GM12874 (cell line): ENCODE results near the gene PTPRU.

Experiments
- TF ChIP-seq, protein P1 (sequence below): IDR thresholded peaks from 2 replicates; pipeline ENCODE4 v1.5.1; 2011; ENCODE audit warnings: low read depth, mild to moderate bottlenecking, control low read depth, low read length, moderate library complexity; ENCODE audit not compliant: insufficient read depth

PTPRU gene

DNA sequence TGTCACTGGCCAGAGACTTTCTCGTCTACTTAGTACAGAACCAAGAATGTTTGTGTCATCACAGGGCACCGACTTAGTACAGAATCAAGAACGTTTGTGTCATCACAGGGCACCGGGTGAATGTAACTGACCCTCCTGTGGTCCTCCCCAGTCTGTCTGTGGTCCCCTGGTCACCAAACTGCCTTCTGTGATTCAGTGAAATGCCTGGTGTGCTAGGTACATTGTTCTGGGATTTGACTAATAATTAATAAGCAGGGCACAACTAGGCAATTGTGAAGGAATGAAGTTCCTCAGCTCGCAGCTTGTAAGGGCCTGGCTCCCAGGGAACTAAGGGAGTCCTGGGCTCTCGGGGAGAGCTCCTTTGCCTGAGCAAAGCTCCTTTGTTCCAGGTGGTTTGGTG lies 12.8 kb upstream of the PTPRU start:
- TF ChIP-seq, protein P1, sequence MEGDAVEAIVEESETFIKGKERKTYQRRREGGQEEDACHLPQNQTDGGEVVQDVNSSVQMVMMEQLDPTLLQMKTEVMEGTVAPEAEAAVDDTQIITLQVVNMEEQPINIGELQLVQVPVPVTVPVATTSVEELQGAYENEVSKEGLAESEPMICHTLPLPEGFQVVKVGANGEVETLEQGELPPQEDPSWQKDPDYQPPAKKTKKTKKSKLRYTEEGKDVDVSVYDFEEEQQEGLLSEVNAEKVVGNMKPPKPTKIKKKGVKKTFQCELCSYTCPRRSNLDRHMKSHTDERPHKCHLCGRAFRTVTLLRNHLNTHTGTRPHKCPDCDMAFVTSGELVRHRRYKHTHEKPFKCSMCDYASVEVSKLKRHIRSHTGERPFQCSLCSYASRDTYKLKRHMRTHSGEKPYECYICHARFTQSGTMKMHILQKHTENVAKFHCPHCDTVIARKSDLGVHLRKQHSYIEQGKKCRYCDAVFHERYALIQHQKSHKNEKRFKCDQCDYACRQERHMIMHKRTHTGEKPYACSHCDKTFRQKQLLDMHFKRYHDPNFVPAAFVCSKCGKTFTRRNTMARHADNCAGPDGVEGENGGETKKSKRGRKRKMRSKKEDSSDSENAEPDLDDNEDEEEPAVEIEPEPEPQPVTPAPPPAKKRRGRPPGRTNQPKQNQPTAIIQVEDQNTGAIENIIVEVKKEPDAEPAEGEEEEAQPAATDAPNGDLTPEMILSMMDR, result no peak

DNA sequence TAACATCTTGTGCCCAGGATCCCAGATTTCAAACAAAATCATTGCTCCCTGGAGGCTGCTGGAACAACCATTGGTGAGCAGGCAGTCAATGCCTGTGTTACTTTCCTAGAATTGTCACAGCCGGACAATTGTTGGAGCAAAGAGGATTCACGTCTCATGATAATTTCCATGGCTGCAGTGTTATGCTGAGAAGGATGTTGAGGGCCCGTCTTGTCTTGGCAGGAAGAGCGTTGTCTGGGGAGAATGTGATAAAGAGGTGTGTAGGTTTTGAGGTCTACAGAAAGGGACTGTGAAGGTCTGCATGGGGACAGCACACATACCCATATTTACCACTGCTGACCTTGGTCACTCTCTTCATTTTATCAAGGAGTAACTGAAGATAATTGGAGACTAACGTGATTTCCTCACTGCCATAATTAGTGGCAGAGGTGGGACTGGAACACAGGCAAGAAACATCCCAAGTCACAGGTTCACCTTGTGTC lies 11.9 kb upstream of the PTPRU start:
- TF ChIP-seq, protein P1, result no peak

DNA sequence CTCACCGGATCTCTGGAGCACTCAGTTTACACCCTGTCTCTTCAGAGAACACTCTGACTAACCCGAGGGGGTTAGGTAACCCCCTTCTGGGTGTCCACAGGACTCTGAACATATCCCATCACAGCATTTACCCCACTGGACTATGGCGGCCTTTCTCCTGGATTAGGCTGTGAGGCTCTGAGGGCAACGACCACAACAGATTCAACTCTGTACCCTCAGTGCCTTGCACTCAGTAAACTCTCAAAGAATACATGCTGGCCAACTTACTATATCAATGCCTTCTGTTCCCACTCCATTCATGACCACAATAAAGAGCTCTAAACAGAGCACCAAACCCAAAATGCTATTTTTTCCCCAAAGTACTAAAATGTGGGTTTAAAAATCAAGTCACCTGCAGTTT lies 11.0 kb upstream of the PTPRU start:
- TF ChIP-seq, protein P1, result no peak

DNA sequence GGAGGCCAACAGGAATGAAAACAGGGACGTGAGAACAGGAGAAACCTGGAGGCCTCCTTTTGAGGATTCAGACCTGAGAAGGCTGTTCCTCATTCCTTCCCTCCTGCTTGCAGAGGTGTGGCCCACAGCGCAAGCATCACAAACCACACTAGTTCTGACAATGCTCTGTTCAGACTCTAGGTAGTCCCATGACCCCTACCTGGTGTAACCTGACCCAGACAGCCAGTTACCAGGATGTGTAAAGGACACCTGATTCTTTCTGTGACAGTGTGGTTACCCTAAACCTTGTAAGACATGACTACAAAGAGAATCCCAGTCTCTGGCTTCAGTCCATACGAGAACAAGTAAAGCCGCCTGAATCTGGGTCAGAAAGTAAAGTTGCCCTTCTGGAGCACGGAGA lies 8.8 kb upstream of the PTPRU start:
- TF ChIP-seq, protein P1, result no peak

DNA sequence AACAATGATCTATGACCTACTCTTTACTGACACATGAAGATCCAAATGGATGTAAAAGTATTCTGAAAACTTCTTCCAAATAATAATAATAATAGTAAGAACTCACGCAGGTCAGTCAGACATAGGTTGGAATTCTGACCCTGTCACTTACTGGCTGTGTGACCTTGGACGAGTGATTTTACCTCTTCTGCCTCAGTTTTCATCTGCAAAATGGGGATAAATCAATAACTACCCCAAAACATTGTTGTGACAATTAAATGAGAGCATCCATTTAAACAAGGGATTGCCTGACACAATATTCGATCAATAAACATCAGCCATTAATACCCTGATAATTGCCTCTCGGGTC lies 6.1 kb upstream of the PTPRU start:
- TF ChIP-seq, protein P1, result no peak

DNA sequence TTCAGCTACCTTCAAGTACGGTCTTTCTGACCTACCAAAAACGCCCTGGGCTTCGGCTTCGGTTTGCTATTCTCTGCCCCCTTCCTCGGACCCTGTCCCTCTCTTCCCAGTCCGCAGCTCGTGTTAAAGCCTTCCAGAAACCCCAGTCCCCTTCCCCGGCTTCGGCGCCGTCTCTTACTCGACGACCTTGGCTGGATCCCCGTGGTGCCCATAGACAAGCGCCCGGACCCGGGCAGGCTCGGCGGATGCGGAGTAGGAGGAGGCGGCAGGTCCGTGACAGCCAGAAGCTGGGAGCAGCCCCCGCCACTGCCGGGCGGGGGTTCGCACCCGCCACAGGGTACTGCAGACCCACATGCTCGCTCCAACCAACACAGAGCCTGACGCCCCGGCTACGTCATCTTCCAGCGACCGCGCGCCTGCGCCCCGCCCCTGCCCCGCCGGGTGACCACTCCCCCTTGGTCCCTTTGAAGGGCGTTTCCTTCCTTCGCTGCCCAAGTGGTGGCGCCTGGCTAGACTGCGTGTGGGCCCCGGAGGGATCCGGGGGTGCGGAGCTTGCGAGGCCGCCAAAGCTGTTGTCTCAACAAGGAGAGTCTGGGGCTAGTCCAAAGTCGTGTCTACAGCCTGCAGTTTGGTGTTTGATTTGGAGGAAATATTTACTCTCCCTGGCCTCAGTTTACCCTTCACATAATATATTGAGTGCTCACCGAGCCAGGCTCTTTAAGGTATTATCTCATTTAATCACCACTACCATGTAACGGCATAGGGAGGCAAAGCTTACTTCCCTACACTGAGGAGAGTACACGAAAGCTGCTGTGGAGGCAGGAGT lies 5.6 kb upstream of the PTPRU start, which contains the start of gene MECR:
Gene MECR, minus strand, starts transcription at position 382 of the 826 bp plus-strand sequence. Its CDS starts 28 bp downstream, at position 354.
- TF ChIP-seq, protein P1, result peak; percentile 39

DNA sequence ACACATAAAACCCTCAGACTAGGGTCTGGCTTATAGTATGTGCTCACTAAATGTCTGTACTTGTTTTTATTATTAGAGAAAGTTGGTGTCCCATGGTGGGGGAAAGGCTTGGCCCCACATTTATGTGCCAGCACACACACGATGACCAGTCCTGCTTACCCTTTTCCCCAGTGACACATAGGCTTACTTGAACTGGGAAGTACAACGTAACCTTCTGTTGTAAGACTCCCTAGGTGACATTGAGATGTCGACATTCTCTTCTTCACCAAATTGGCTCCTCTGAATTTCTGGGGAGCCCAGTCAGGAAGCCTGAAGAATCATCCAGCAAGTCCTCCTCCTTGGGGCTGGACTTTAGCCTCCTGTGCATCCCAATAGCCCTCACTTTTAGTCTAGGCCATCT lies 3.9 kb upstream of the PTPRU start:
- TF ChIP-seq, protein P1, result no peak
